K562 (cell line): ENCODE data around the gene MAN1B1. TPM values are rescaled to one million over a fixed set of nuclear protein-coding genes. Genes with fewer than 3 reads are reported as not detected.

Experiments
- CAMTA2 ChIP-seq: fragments of 250-450 bp; sonication (Bioruptor Pico); conservative IDR thresholded peaks from 2 replicates; pipeline ENCODE4 v1.5.1; 2022
- CHD1 ChIP-seq: fragments of 200-600 bp; sonication (generic); IDR thresholded peaks from one replicate; pipeline ENCODE4 v1.6.1; 2012; ENCODE audit warnings: mild to moderate bottlenecking, moderate library complexity, low read length, inconsistent platforms
- DNMT1 ChIP-seq: fragments of 450-650 bp; IDR thresholded peaks from 2 replicates; pipeline ENCODE4 v1.6.1; 2016; ENCODE audit warnings: antibody characterized with exemption, mild to moderate bottlenecking
- HMBOX1 ChIP-seq: sonication (generic); IDR thresholded peaks from 2 replicates; pipeline ENCODE4 v1.6.1; 2016
- KAT7 ChIP-seq: sonication (generic); formaldehyde crosslinking; IDR thresholded peaks from 2 replicates; pipeline ENCODE4 v1.8.0; 2022; ENCODE audit warnings: missing genetic modification reagents, mild to moderate bottlenecking, borderline replicate concordance
- MEF2A ChIP-seq: IDR thresholded peaks from 2 replicates; pipeline ENCODE4 v1.6.1; 2011; ENCODE audit warnings: low read depth, mild to moderate bottlenecking, low read length, moderate library complexity; ENCODE audit not compliant: control insufficient read depth
- NFATC3 ChIP-seq: fragments of 450-650 bp; IDR thresholded peaks from 2 replicates; pipeline ENCODE4 v1.6.1; 2017; ENCODE audit warnings: mild to moderate bottlenecking
- NKRF ChIP-seq: fragments of 450-650 bp; IDR thresholded peaks from 2 replicates; pipeline ENCODE4 v1.6.1; 2016; ENCODE audit warnings: borderline replicate concordance
- SMC3 ChIP-seq: conservative IDR thresholded peaks from 2 replicates; pipeline ENCODE4 v1.6.1; 2011; ENCODE audit warnings: low read depth, low read length, improper control_type of control experiment; ENCODE audit not compliant: insufficient read depth
- SP1 ChIP-seq: sonication (generic); formaldehyde crosslinking; IDR thresholded peaks from 2 replicates; pipeline ENCODE4 v1.8.1; 2022; ENCODE audit warnings: mild to moderate bottlenecking, missing genetic modification reagents
- TRIM28 ChIP-seq: fragments of 450-650 bp; IDR thresholded peaks from 2 replicates; pipeline ENCODE4 v1.6.1; 2017
- ZBTB11 ChIP-seq, 3 experiments: fragments of 200-800 bp in 1 of 3; fragments of 250-450 bp in 1 of 3; fragments of 450-650 bp in 1 of 3; sonication (Bioruptor Pico) in 1 of 3; sonication (Bioruptor generic) in 1 of 3; formaldehyde crosslinking in 1 of 3; IDR thresholded peaks; 2 replicates each; pipeline versions ENCODE4 v1.6.1 to v1.8.0; 2016 to 2022; ENCODE audit warnings: mild to moderate bottlenecking in 2 of 3, missing genetic modification characterization in 2 of 3, missing compliant biosample characterization in 1 of 3, moderate library complexity in 1 of 3
- ZNF584 ChIP-seq: fragments of 200-800 bp; sonication (Bioruptor generic); IDR thresholded peaks from 2 replicates; pipeline ENCODE4 v1.6.1; 2016; ENCODE audit warnings: low read depth, mild to moderate bottlenecking, missing genetic modification characterization, missing compliant biosample characterization
- polyA plus RNA-seq, 8 experiments: library from polyadenylated mRNA; depleted of rRNA in 4 of 8; stranded (reverse) in 5 of 8; unstranded in 3 of 8; fragments of >200 nt; fragmentation: Nextera tagmentation in 2 of 8; fragmentation: Illumina TruSeq in 1 of 8; extraction: Ambion mirVana in 2 of 8; extraction: Trizol in 1 of 8; gene quantifications; 2 replicates each; pipeline versions ENCODE4 v1.2.1 to v1.2.3, GENCODE V29; 2011 to 2014; ENCODE audit warnings: inconsistent platforms in 1 of 8, missing spikeins in 1 of 8
- total RNA-seq, 7 experiments: library from RNA; depleted of rRNA in 6 of 7; stranded (reverse); fragments of >200 nt in 6 of 7; fragmentation: Illumina TruSeq in 2 of 7; extraction: Trizol in 2 of 7; gene quantifications; 2 replicates each; pipeline versions ENCODE4 v1.2.1 to v1.2.3, GENCODE V29; 2011 to 2021; ENCODE audit warnings: low replicate concordance in 1 of 7
- TF ChIP-seq, protein P1 (sequence below): fragments of 250-450 bp; sonication (Bioruptor Pico); IDR thresholded peaks from 2 replicates; pipeline ENCODE4 v1.5.0; 2021; ENCODE audit warnings: mild to moderate bottlenecking, moderate library complexity
- TF ChIP-seq, protein P2 (sequence below): fragments of 450-650 bp; IDR thresholded peaks from 2 replicates; pipeline ENCODE4 v1.6.1; 2016; ENCODE audit warnings: mild to moderate bottlenecking

The MAN1B1 gene
- total and polyA plus RNA-seq, 9 of the 15 experiments (the other 6 are each of a cell fraction or from before 2014, with no cell fraction given): 0.55 to 36.6 (median 27.3) TPM

GRCh38 chr9:137074657-137075274 is 12.0 kb upstream of the MAN1B1 start (continued):
- TF ChIP-seq, protein P1, sequence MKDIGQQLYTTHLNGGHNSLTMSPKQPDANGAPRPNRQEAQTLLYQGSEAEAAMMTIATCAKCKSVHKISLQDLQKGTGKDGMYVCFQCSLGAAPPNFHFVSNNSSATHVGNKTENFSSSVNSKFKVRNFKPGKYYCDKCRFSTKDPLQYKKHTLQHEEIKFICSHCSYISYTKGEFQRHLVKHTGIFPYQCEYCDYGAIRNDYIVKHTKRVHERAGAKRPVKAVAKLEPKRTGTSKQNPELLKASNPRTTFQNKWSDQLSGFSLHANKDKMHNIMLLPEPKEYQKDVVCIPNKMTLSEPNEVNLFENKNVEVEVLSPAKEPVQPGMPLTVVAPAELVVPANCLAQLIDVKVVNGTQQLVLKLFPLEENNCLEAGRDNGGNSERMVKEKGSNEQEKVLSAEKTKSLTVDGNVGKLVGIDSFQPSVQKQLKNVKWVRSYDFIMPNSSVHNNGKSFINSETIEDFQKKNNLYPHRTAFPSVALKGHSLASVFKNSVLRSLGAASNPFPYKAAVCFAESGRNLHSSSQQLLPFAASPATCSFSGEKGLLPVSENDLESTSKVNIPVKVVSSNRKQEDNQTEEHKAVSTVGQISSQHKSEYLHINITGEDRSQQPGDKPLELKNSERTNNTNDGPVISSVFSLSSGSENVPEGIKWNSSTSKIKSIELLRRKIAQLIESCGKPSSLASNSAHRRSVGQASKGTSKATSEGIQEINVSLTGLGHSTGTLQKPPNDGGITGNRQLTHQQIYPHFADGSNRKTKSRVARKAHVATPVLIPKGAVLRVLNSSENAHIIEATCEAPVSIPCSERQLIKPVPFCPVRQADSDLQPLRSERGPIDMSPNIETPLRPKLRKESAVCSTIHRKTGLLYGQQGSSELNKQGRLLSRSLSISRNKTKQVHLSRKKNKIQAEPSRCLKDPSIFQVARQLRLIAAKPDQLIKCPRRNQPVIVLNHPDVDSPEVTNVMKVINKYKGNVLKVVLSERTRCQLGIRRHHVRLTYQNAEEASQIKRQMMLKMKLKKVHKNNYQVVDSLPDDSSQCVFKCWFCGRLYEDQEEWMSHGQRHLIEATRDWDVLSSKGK (CRISPR knock-in tag): no peak
- TF ChIP-seq CAMTA2 (peak; percentile 97), MEF2A (no peak), ZBTB11 (CRISPR knock-in tag; IDR thresholded peaks at IDR 0.05) (peak in 2 of 3 experiments; percentile 68 to 95; a peak in 4 of 6 replicates), NFATC3 (no peak), TRIM28 (no peak), HMBOX1 (no peak), ZNF584 (CRISPR knock-in tag) (peak; percentile 99), DNMT1 (no peak), KAT7 (CRISPR knock-in tag) (no peak), NKRF (no peak), CHD1 (no peak), SP1 (no peak; the same call in 1 of the 2 replicates), SMC3 (no peak)
- TF ChIP-seq, protein P2, sequence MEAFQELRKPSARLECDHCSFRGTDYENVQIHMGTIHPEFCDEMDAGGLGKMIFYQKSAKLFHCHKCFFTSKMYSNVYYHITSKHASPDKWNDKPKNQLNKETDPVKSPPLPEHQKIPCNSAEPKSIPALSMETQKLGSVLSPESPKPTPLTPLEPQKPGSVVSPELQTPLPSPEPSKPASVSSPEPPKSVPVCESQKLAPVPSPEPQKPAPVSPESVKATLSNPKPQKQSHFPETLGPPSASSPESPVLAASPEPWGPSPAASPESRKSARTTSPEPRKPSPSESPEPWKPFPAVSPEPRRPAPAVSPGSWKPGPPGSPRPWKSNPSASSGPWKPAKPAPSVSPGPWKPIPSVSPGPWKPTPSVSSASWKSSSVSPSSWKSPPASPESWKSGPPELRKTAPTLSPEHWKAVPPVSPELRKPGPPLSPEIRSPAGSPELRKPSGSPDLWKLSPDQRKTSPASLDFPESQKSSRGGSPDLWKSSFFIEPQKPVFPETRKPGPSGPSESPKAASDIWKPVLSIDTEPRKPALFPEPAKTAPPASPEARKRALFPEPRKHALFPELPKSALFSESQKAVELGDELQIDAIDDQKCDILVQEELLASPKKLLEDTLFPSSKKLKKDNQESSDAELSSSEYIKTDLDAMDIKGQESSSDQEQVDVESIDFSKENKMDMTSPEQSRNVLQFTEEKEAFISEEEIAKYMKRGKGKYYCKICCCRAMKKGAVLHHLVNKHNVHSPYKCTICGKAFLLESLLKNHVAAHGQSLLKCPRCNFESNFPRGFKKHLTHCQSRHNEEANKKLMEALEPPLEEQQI: no peak
